ENCODE results near the gene OCEL1. TPM values are rescaled to one million over a fixed set of nuclear protein-coding genes. Genes with fewer than 3 reads are reported as not detected.

Gene OCEL1
- total RNA-seq, 2 donors from 2014 or later = 5.9 to 8.2 TPM

GRCh38 chr19:17211547-17212446 is 14.2 kb upstream of the OCEL1 start:
- no peaks in the 10 kb centered on the region for H3K27me3 ChIP-seq
- TF ChIP-seq CTCF (IDR thresholded peaks at IDR 0.05) = no peak
- no peak overlapping the region for H3K4me3 ChIP-seq
- H3K4me1 ChIP-seq = peaks cover 0 to 12% of the 10 kb centered on the region in 2 donors
- no peaks in the 10 kb centered on the region for H3K9me3 ChIP-seq
- H3K27ac ChIP-seq = no peak overlapping the region
- no peak for DNase-seq (ENCODE audit: low spot score)
- H3K36me3 ChIP-seq = peaks cover 31% of the 10 kb centered on the region

GRCh38 chr19:17213334-17213733 is 12.7 kb upstream of the OCEL1 start:
- no peak overlapping the region for H3K4me3 ChIP-seq
- H3K36me3 ChIP-seq = peaks cover 36% of the 10 kb centered on the region
- H3K27me3 ChIP-seq = no peaks in the 10 kb centered on the region
- DNase-seq (ENCODE audit: low spot score) = no peak
- no peaks in the 10 kb centered on the region for H3K9me3 ChIP-seq
- no peak for TF ChIP-seq CTCF (IDR thresholded peaks at IDR 0.05)
- peaks cover 0 to 12% of the 10 kb centered on the region in 2 donors for H3K4me1 ChIP-seq
- no peak overlapping the region for H3K27ac ChIP-seq

GRCh38 chr19:17214508-17215126 is 11.4 kb upstream of the OCEL1 start:
- Histone ChIP-seq H3K4me3 (peak overlapping the region; percentile 54 to 68), H3K27ac (peak overlapping the region; percentile 84 to 92), H3K4me1 (peaks cover 0 to 12% of the 10 kb centered on the region in 2 donors), H3K36me3 (peaks cover 34% of the 10 kb centered on the region), H3K27me3 (no peaks in the 10 kb centered on the region), H3K9me3 (no peaks in the 10 kb centered on the region)
- no peak for TF ChIP-seq CTCF (IDR thresholded peaks at IDR 0.05)
- no peak for DNase-seq (ENCODE audit: low spot score)

GRCh38 chr19:17215127-17215971 is 10.7 kb upstream of the OCEL1 start, which contains the start of gene USE1:
USE1 (plus strand) TSS chr19:17215357; CDS start chr19:17215406, 49 bp downstream.
- peak within 1 kb of the TSS; percentile 54 to 68 for H3K4me3 ChIP-seq
- TF ChIP-seq CTCF (IDR thresholded peaks at IDR 0.05) = no peak
- peaks cover 0 to 17% of the 10 kb centered on the region in 2 donors for H3K4me1 ChIP-seq
- peaks cover 34% of the 10 kb centered on the region for H3K36me3 ChIP-seq
- H3K9me3 ChIP-seq = no peaks in the 10 kb centered on the region
- H3K27me3 ChIP-seq = no peaks in the 10 kb centered on the region
- peak; percentile 94 for DNase-seq (ENCODE audit: low spot score)
- peak within 1 kb of the TSS; percentile 84 to 92 for H3K27ac ChIP-seq

GRCh38 chr19:17216058-17216670 is 9.9 kb upstream of the OCEL1 start:
- H3K4me3 ChIP-seq = peak overlapping the region in 1 of 2 donors; percentile 68
- H3K36me3 ChIP-seq = peaks cover 34% of the 10 kb centered on the region
- DNase-seq (ENCODE audit: low spot score) = no peak
- H3K9me3 ChIP-seq = no peaks in the 10 kb centered on the region
- H3K27me3 ChIP-seq = no peaks in the 10 kb centered on the region
- H3K4me1 ChIP-seq = peaks cover 0 to 17% of the 10 kb centered on the region in 2 donors
- H3K27ac ChIP-seq = peak overlapping the region; percentile 84 to 92
- TF ChIP-seq CTCF (IDR thresholded peaks at IDR 0.05) = no peak

Data from right atrium auricular region (tissue), 2 donors.